ENCODE data around the gene P3H2.

The P3H2 gene

DNA sequence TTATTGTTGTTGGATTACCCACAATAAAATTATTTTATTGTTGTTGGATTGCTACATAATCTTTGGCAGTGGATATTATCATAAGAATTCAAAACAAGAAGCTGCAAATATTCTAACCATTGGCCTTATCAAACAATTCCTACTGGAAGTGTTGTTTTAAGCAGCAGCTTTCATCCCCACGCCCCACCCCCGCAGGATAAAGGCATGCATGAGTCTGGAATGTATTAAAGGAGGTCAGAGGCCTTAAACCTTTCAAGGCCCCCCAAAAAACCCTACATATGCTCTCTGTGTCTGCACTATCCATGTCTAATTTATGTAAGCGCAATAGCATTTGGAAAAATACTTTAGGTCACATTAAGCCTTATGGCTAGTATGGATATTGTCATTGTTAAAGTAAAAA, 23.1 kb downstream of the P3H2 start:
- no peak overlapping the region for H3K4me3 ChIP-seq (ENCODE audit: low read depth, low read length)
- TF ChIP-seq, protein P1, sequence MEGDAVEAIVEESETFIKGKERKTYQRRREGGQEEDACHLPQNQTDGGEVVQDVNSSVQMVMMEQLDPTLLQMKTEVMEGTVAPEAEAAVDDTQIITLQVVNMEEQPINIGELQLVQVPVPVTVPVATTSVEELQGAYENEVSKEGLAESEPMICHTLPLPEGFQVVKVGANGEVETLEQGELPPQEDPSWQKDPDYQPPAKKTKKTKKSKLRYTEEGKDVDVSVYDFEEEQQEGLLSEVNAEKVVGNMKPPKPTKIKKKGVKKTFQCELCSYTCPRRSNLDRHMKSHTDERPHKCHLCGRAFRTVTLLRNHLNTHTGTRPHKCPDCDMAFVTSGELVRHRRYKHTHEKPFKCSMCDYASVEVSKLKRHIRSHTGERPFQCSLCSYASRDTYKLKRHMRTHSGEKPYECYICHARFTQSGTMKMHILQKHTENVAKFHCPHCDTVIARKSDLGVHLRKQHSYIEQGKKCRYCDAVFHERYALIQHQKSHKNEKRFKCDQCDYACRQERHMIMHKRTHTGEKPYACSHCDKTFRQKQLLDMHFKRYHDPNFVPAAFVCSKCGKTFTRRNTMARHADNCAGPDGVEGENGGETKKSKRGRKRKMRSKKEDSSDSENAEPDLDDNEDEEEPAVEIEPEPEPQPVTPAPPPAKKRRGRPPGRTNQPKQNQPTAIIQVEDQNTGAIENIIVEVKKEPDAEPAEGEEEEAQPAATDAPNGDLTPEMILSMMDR (IDR thresholded peaks at IDR 0.05; ENCODE audit: borderline replicate concordance, insufficient read depth, low read depth, low read length), result no peak

DNA sequence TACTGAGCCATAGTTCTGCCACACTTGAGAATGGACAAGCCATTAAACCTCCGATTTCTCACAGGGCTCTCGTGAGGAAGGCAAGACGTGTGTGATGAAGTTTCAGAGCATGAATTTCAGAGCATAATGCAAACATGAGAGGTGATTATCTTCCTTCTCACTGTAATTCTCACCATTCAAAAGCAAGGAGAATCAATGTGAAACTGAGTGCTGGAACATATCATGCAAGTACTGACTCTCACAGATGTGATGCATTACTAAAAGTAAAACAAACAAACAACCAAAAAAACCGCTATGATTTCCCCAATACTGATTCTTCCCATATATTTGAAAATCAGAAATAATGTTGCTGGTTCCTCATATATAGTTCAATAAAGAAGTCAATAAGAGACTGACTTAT, 23.7 kb downstream of the P3H2 start:
- TF ChIP-seq, protein P1 (IDR thresholded peaks at IDR 0.05; ENCODE audit: borderline replicate concordance, insufficient read depth, low read depth, low read length), result no peak
- no peak overlapping the region for H3K4me3 ChIP-seq (ENCODE audit: low read depth, low read length)

DNA sequence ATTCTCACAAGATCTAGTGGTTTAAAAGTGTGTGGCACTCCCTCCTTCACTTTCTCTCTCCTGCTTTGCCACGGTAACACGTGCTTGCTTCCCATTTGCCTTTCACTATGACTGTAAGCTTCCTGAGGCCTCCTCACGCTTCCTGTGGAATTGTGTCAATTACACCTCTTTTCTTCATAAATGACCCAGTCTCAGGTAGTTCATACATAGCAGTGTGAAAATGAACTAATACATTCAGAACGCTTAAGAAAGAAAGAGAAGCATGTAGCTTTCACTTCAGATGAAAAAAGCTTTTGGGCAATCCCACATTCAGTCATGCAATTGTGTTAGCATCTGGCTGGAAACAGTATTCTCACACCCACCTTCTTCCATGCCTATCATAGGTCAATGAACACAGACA, 24.4 kb downstream of the P3H2 start:
- no peak overlapping the region for H3K4me3 ChIP-seq (ENCODE audit: low read depth, low read length)
- TF ChIP-seq, protein P1 (IDR thresholded peaks at IDR 0.05; ENCODE audit: borderline replicate concordance, insufficient read depth, low read depth, low read length), result no peak

DNA sequence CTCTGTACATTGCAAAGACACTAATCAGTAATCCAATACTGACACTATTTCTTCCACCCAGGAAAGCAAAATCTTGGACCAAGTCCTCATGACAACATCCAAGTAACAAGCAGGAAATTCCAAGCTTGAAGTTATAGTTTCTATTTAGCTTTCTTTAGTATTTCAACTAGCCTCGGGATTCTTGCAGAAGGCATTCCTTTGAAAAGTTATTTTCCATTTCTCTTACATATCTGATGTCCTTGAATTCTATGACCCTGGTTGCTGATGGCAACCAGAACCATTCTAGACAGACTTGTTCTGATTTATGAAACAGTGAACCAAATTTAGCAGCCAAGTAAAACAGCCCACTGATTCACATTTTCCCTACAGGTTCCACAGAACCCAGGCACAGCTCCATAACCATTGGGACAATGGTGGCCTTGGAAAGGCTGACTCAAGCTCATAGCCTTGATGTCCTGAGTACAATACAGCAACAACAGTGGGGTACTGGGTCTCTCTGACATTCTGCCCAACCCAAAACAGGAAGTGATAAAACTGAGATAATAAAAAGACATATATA, 26.5 kb downstream of the P3H2 start:
- no peak overlapping the region for H3K4me3 ChIP-seq (ENCODE audit: low read depth, low read length)
- TF ChIP-seq, protein P1 (IDR thresholded peaks at IDR 0.05; ENCODE audit: borderline replicate concordance, insufficient read depth, low read depth, low read length), result no peak

DNA sequence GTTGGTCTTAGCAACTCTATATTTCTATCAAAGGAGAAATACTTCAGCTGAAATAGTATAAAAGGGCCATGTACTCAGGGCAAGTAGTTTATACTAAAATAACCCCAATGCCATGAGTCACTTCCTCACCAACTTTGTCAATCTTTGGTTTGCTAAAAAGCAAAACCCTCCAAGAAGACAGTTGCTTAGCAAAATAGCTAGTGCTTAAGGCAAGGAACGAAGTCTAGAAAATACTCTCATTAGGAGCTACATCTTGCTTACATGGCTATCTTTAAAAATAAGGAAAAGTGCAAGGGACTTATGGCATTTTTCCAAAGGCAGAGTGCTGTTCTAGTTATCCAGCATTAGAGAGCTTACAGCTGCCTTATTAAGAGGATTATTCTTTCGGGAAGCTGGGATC, 28.4 kb downstream of the P3H2 start:
- H3K4me3 ChIP-seq (ENCODE audit: low read depth, low read length), result no peak overlapping the region
- TF ChIP-seq, protein P1 (IDR thresholded peaks at IDR 0.05; ENCODE audit: borderline replicate concordance, insufficient read depth, low read depth, low read length), result no peak

DNA sequence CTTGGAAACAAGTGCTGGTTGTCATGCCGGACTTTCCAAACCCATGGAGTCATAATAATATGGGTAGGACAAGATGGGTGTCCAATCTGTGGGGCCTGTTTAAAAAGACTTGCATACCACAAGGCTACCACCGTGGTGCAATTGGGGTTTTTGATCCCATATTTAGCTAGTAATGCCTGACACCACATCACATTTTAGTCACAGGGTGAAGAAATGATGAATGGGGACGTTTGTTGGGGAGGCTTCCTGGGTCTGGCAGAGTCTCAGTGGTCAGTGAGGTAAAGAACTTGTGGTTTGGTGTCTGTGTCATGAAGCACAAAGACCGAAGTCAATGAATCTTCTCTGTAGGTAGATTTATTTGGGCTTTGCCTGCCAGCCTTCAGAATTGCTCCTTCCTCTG, 31.0 kb downstream of the P3H2 start:
- TF ChIP-seq, protein P1 (IDR thresholded peaks at IDR 0.05; ENCODE audit: borderline replicate concordance, insufficient read depth, low read depth, low read length), result no peak
- H3K4me3 ChIP-seq (ENCODE audit: low read depth, low read length), result no peak overlapping the region

DNA sequence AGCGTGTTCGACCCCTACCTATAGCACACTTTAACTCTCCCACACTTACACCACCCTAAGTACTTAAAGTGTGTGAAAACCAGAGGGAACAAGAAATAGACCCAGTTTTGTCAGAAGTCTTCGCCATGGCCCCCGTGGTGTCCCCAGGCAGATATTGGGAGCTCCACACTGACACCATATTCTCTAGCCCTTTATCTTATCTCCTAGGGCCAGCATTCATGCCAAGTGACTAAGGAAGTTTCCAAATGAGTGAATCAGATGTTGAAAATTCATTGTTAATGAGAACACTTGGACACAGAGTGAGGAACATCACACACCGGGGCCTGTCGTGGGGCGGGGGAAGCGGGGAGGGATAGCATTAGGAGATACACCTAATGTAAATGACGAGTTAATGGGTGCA, 31.8 kb downstream of the P3H2 start:
- TF ChIP-seq, protein P1 (IDR thresholded peaks at IDR 0.05; ENCODE audit: borderline replicate concordance, insufficient read depth, low read depth, low read length), result no peak
- no peak overlapping the region for H3K4me3 ChIP-seq (ENCODE audit: low read depth, low read length)
